A549 (cell line): Measurements from ENCODE around the gene NBR1. TPM values are rescaled to one million over a fixed set of nuclear protein-coding genes. Genes with fewer than 3 reads are reported as not detected.
A peak's percentile ranks its signal among the peaks of the same experiment; 100 is the strongest.

Source experiments
- CHD2 ChIP-seq: fragments of 150-350 bp; IDR thresholded peaks from 2 replicates; pipeline ENCODE4 v1.6.1; 2014; ENCODE audit warnings: low read length; ENCODE audit not compliant: partially characterized antibody
- FOSB ChIP-seq: fragments of 250-450 bp; sonication (Bioruptor Pico); IDR thresholded peaks from 2 replicates; pipeline ENCODE4 v1.5.0; 2020; ENCODE audit warnings: mild to moderate bottlenecking, moderate library complexity
- GATA3 ChIP-seq: IDR thresholded peaks from 2 replicates; pipeline ENCODE4 v1.6.1; 2012; ENCODE audit warnings: borderline replicate concordance
- HEYL ChIP-seq: fragments of 250-450 bp; sonication (Bioruptor Pico); IDR thresholded peaks from 2 replicates; pipeline ENCODE4 v1.8.0; 2021; ENCODE audit warnings: mild to moderate bottlenecking, moderate library complexity
- HOXA7 ChIP-seq: fragments of 250-450 bp; sonication (Bioruptor Pico); IDR thresholded peaks from 2 replicates; pipeline ENCODE4 v1.5.0; 2020; ENCODE audit warnings: mild to moderate bottlenecking, moderate library complexity
- HOXB13 ChIP-seq: fragments of 250-450 bp; sonication (Bioruptor Pico); IDR thresholded peaks from 2 replicates; pipeline ENCODE4 v1.5.0; 2020; ENCODE audit warnings: low read depth, mild to moderate bottlenecking, moderate library complexity
- HOXB5 ChIP-seq: fragments of 250-450 bp; sonication (Bioruptor Pico); IDR thresholded peaks from 2 replicates; pipeline ENCODE4 v1.5.0; 2020; ENCODE audit warnings: mild to moderate bottlenecking, moderate library complexity
- JUN ChIP-seq, 2 experiments: fragments of >200 bp; sonication (Bioruptor Twin); formaldehyde crosslinking; IDR thresholded peaks; 2 replicates in 1 of 2; 3 replicates in 1 of 2; pipeline ENCODE4 v1.6.1; 2016 to 2017
- JUNB ChIP-seq: fragments of >200 bp; sonication (Bioruptor Twin); formaldehyde crosslinking; IDR thresholded peaks from 2 replicates; pipeline ENCODE4 v1.6.1; 2016
- NR3C1 ChIP-seq: fragments of >200 bp; sonication (Bioruptor Twin); formaldehyde crosslinking; IDR thresholded peaks from 3 replicates; pipeline ENCODE4 v1.6.1; 2017
- POLR2A ChIP-seq: IDR thresholded peaks from 2 replicates; pipeline ENCODE4 v1.6.1; 2012; ENCODE audit warnings: mild to moderate bottlenecking, low read length
- RAD21 ChIP-seq, 2 experiments: fragments of >200 bp in 1 of 2; sonication (Bioruptor Twin) in 1 of 2; formaldehyde crosslinking in 1 of 2; IDR thresholded peaks in 1 of 2; conservative IDR thresholded peaks in 1 of 2; 2 replicates in 1 of 2; 3 replicates in 1 of 2; pipeline ENCODE4 v1.6.1; 2012 to 2018; ENCODE audit warnings: inconsistent platforms in 1 of 2
- RFX5 ChIP-seq: fragments of 450-650 bp; IDR thresholded peaks from 2 replicates; pipeline ENCODE4 v1.7.1; 2014; ENCODE audit warnings: antibody characterized with exemption, mild to moderate bottlenecking, moderate library complexity
- TP53 ChIP-seq: fragments of 250-450 bp; sonication (Bioruptor Pico); IDR thresholded peaks from 2 replicates; pipeline ENCODE4 v1.5.0; 2021; ENCODE audit warnings: mild to moderate bottlenecking, moderate library complexity
- ZFP36 ChIP-seq: fragments of 450-650 bp; IDR thresholded peaks from 2 replicates; pipeline ENCODE4 v1.6.1; 2014; ENCODE audit warnings: borderline replicate concordance; ENCODE audit not compliant: partially characterized antibody
- ZSCAN20 ChIP-seq: fragments of 250-450 bp; sonication (Bioruptor Pico); IDR thresholded peaks from 2 replicates; pipeline ENCODE4 v1.8.0; 2022; ENCODE audit warnings: mild to moderate bottlenecking, moderate library complexity
- polyA plus RNA-seq, 4 experiments: library from polyadenylated mRNA; depleted of rRNA in 3 of 4; stranded (reverse); fragments of >200 nt; fragmentation: RNase III in 1 of 4; extraction: RNeasy Plus Mini Kit Qiagen cat#74134 plus additional on column Dnase treatment in 1 of 4; gene quantifications; 2 replicates in 3 of 4; 3 replicates in 1 of 4; pipeline ENCODE4 v1.2.3, GENCODE V29; 2011 to 2017
- TF ChIP-seq, protein P1 (sequence below): IDR thresholded peaks from 2 replicates; pipeline ENCODE4 v1.6.1; 2012
- TF ChIP-seq, protein P2 (sequence below): fragments of 150-350 bp; IDR thresholded peaks from 2 replicates; pipeline ENCODE4 v1.6.1; 2014; ENCODE audit warnings: low read depth, mild to moderate bottlenecking, low read length
- TF ChIP-seq, protein P3 (sequence below): fragments of 450-650 bp; IDR thresholded peaks from 2 replicates; pipeline ENCODE4 v1.6.1; 2014; ENCODE audit warnings: antibody characterized with exemption
- TF ChIP-seq, protein P4 (sequence below): IDR thresholded peaks from 2 replicates; pipeline ENCODE4 v1.6.1; 2012; ENCODE audit warnings: low read depth, borderline replicate concordance
- TF ChIP-seq, protein P5 (sequence below): fragments of 200-600 bp; sonication (generic); IDR thresholded peaks from 2 replicates; pipeline ENCODE4 v1.6.1; 2016; ENCODE audit warnings: antibody characterized with exemption, mild to moderate bottlenecking, moderate library complexity

NBR1 gene
- polyA plus RNA-seq, 2 of the 4 experiments (the other 2 are of a cell fraction): 41.8 to 86.8 TPM

DNA sequence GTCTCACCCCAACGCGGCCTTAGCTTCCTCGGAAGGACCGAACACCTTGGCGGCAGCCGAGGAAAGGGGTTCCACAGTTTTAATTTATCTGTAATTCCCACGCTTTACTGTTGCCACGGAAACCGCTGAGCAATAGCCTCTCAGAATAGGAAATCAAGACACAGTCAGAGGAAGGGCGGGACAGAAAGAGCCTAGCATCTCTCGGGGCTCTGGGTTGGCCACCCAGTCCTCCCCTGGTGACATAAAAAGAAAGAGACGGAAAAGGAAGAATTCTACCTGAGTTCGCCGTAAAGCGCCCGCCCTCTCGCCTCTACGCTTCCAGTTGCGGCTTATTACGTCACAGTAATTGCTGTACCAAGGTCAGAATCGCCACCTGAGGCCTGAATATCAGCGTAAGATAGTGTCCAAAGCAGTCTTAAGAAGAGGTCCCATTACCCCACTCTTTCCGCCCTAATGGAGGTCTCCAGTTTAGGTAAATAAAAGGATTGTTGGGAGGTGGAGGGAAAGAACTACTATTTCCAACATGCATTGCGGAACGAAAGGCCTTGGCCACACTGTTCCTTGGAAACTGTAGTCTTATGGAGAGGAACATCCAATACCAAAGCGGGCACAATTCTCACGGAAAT, 761 bp upstream of the NBR1 start (continued):
- TF ChIP-seq, protein P1, sequence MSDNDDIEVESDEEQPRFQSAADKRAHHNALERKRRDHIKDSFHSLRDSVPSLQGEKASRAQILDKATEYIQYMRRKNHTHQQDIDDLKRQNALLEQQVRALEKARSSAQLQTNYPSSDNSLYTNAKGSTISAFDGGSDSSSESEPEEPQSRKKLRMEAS: no peak; the same call in 1 of the 2 replicates
- 0 out of 2 replicates have a peak, but pooled peaks have one; percentile 59 for TF ChIP-seq HOXA7 (CRISPR knock-in tag)
- TF ChIP-seq JUN (IDR thresholded peaks at IDR 0.05): 0 out of 5 replicates have a peak, but pooled peaks have one; percentile 20 to 38
- no peak for TF ChIP-seq HOXB5 (CRISPR knock-in tag)
- TF ChIP-seq, protein P2, sequence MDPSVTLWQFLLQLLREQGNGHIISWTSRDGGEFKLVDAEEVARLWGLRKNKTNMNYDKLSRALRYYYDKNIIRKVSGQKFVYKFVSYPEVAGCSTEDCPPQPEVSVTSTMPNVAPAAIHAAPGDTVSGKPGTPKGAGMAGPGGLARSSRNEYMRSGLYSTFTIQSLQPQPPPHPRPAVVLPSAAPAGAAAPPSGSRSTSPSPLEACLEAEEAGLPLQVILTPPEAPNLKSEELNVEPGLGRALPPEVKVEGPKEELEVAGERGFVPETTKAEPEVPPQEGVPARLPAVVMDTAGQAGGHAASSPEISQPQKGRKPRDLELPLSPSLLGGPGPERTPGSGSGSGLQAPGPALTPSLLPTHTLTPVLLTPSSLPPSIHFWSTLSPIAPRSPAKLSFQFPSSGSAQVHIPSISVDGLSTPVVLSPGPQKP: no peak
- no peak for TF ChIP-seq HOXB13 (CRISPR knock-in tag)
- TF ChIP-seq, protein P3, sequence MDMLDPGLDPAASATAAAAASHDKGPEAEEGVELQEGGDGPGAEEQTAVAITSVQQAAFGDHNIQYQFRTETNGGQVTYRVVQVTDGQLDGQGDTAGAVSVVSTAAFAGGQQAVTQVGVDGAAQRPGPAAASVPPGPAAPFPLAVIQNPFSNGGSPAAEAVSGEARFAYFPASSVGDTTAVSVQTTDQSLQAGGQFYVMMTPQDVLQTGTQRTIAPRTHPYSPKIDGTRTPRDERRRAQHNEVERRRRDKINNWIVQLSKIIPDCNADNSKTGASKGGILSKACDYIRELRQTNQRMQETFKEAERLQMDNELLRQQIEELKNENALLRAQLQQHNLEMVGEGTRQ: no peak
- TF ChIP-seq TP53 (CRISPR knock-in tag): no peak
- TF ChIP-seq POLR2A: no peak
- TF ChIP-seq GATA3: no peak
- no peak for TF ChIP-seq JUNB
- TF ChIP-seq, protein P4, sequence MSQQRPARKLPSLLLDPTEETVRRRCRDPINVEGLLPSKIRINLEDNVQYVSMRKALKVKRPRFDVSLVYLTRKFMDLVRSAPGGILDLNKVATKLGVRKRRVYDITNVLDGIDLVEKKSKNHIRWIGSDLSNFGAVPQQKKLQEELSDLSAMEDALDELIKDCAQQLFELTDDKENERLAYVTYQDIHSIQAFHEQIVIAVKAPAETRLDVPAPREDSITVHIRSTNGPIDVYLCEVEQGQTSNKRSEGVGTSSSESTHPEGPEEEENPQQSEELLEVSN: no peak
- no peak for TF ChIP-seq NR3C1
- TF ChIP-seq RAD21 (conservative IDR thresholded peaks at IDR 0.05 in 1 of 2, IDR thresholded peaks at IDR 0.05 in 1 of 2): no peak
- no peak for TF ChIP-seq FOSB (CRISPR knock-in tag)
- TF ChIP-seq RFX5: peak; percentile 63; the same call in 1 of the 2 replicates
- TF ChIP-seq, protein P5, sequence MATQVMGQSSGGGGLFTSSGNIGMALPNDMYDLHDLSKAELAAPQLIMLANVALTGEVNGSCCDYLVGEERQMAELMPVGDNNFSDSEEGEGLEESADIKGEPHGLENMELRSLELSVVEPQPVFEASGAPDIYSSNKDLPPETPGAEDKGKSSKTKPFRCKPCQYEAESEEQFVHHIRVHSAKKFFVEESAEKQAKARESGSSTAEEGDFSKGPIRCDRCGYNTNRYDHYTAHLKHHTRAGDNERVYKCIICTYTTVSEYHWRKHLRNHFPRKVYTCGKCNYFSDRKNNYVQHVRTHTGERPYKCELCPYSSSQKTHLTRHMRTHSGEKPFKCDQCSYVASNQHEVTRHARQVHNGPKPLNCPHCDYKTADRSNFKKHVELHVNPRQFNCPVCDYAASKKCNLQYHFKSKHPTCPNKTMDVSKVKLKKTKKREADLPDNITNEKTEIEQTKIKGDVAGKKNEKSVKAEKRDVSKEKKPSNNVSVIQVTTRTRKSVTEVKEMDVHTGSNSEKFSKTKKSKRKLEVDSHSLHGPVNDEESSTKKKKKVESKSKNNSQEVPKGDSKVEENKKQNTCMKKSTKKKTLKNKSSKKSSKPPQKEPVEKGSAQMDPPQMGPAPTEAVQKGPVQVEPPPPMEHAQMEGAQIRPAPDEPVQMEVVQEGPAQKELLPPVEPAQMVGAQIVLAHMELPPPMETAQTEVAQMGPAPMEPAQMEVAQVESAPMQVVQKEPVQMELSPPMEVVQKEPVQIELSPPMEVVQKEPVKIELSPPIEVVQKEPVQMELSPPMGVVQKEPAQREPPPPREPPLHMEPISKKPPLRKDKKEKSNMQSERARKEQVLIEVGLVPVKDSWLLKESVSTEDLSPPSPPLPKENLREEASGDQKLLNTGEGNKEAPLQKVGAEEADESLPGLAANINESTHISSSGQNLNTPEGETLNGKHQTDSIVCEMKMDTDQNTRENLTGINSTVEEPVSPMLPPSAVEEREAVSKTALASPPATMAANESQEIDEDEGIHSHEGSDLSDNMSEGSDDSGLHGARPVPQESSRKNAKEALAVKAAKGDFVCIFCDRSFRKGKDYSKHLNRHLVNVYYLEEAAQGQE: no peak
- TF ChIP-seq HEYL (CRISPR knock-in tag): 0 out of 2 replicates have a peak, but pooled peaks have one; percentile 30
- no peak for TF ChIP-seq ZSCAN20 (CRISPR knock-in tag)
- TF ChIP-seq CHD2: no peak
- TF ChIP-seq ZFP36: no peak
